Peyer's patch (tissue), 4 donors: Measurements from ENCODE around the gene FCN1. TPM values are rescaled to one million over a fixed set of nuclear protein-coding genes. Genes with fewer than 3 reads are reported as not detected.
A peak's percentile ranks its signal among the peaks of the same experiment; 100 is the strongest.

Experiments used
- DNase-seq, 3 donors: peaks; one replicate each; pipeline ENCODE4 v3.0.0-alpha.2; 2017 to 2019
- H3K27ac ChIP-seq, 4 donors: fragments of 200-600 bp; sonication (generic); one replicate each; pipeline ENCODE4 v1.5.1; 2016 to 2019
- H3K27me3 ChIP-seq, 2 donors: fragments of 200-600 bp; sonication (generic); one replicate each; pipeline ENCODE4 v1.5.1; 2019
- H3K36me3 ChIP-seq, 3 donors: fragments of 200-600 bp; sonication (generic); one replicate each; pipeline ENCODE4 v1.5.1; 2016 to 2019
- H3K4me1 ChIP-seq, 4 donors: fragments of 200-600 bp; sonication (generic); one replicate each; pipeline ENCODE4 v1.5.1; 2016 to 2019
- H3K4me3 ChIP-seq, 4 donors: fragments of 200-600 bp; sonication (generic); 1 replicate in 3 of 4; 2 replicates in 1 of 4; pipeline ENCODE4 v1.5.1; 2016 to 2019; ENCODE audit warnings: mild to moderate bottlenecking in 1 of 4
- H3K9me3 ChIP-seq, 4 donors: fragments of 200-600 bp; sonication (generic); one replicate each; pipeline ENCODE4 v1.5.1; 2016 to 2019; ENCODE audit warnings: mild to moderate bottlenecking in 1 of 4
- CTCF ChIP-seq, 6 experiments: fragments of 450-650 bp in 4 of 6; fragments of 200-600 bp in 2 of 6; sonication (generic) in 1 of 6; IDR thresholded peaks; one replicate each; pipeline ENCODE4 v1.5.1; 2017 to 2019; ENCODE audit warnings: antibody characterized with exemption in 6 of 6, mild to moderate bottlenecking in 3 of 6, moderate library complexity in 1 of 6
- POLR2A ChIP-seq, 2 donors: fragments of 450-650 bp; IDR thresholded peaks; one replicate each; pipeline ENCODE4 v1.5.1; 2017; ENCODE audit warnings: antibody characterized with exemption in 2 of 2, mild to moderate bottlenecking in 2 of 2, moderate library complexity in 2 of 2
- total RNA-seq, 4 donors: library from RNA; depleted of rRNA; stranded (reverse); fragments of >200 nt; gene quantifications; one replicate each; pipeline ENCODE4 v1.1.0, GENCODE V29; 2016

The FCN1 gene
- total RNA-seq, 4 donors from 2014 or later, result 2.5 TPM; not detected in 3

GRCh38 chr9:134872482-134873231 lies 45.1 kb downstream of the FCN1 start:
- Histone ChIP-seq H3K27me3 (no peaks in the 10 kb centered on the region), H3K27ac (no peak overlapping the region), H3K4me1 (no peaks in the 10 kb centered on the region), H3K4me3 (no peak overlapping the region), H3K9me3 (no peaks in the 10 kb centered on the region), H3K36me3 (no peaks in the 10 kb centered on the region)
- DNase-seq, result no peak
- no peak for TF ChIP-seq POLR2A (IDR thresholded peaks at IDR 0.05)
- no peak for TF ChIP-seq CTCF (IDR thresholded peaks at IDR 0.05)

GRCh38 chr9:134871697-134872340 lies 45.9 kb downstream of the FCN1 start:
- no peak for TF ChIP-seq CTCF (IDR thresholded peaks at IDR 0.05)
- TF ChIP-seq POLR2A (IDR thresholded peaks at IDR 0.05), result no peak
- DNase-seq, result no peak

GRCh38 chr9:134870746-134871662 lies 46.7 kb downstream of the FCN1 start:
- Histone ChIP-seq H3K4me1 (no peaks in the 10 kb centered on the region), H3K36me3 (no peaks in the 10 kb centered on the region), H3K27ac (no peak overlapping the region), H3K9me3 (no peaks in the 10 kb centered on the region), H3K4me3 (no peak overlapping the region), H3K27me3 (no peaks in the 10 kb centered on the region)
- TF ChIP-seq POLR2A (IDR thresholded peaks at IDR 0.05) (no peak), CTCF (IDR thresholded peaks at IDR 0.05) (no peak)
- peak in 1 of 3 donors; percentile 28 for DNase-seq

More at GRCh38 chr9:134871697-134872340, 45.9 kb downstream of the FCN1 start:
- Histone ChIP-seq H3K9me3 (no peaks in the 10 kb centered on the region), H3K27me3 (no peaks in the 10 kb centered on the region), H3K4me1 (no peaks in the 10 kb centered on the region), H3K4me3 (no peak overlapping the region), H3K27ac (no peak overlapping the region), H3K36me3 (no peaks in the 10 kb centered on the region)

- Histone ChIP-seq H3K4me3 (no peak overlapping the region), H3K27me3 (no peaks in the 10 kb centered on the region), H3K27ac (no peak overlapping the region), H3K36me3 (no peaks in the 10 kb centered on the region), H3K9me3 (no peaks in the 10 kb centered on the region), H3K4me1 (no peaks in the 10 kb centered on the region)
- peak in 1 of 3 donors; percentile 40 for DNase-seq
- TF ChIP-seq CTCF (IDR thresholded peaks at IDR 0.05) (no peak), POLR2A (IDR thresholded peaks at IDR 0.05) (no peak)
Observed at GRCh38 chr9:134870301-134870694, 47.4 kb downstream of the FCN1 start.

GRCh38 chr9:134869554-134870300 lies 48.0 kb downstream of the FCN1 start:
- Histone ChIP-seq H3K36me3 (no peaks in the 10 kb centered on the region), H3K9me3 (no peaks in the 10 kb centered on the region), H3K4me3 (no peak overlapping the region), H3K4me1 (no peaks in the 10 kb centered on the region), H3K27me3 (no peaks in the 10 kb centered on the region), H3K27ac (no peak overlapping the region)
- TF ChIP-seq POLR2A (IDR thresholded peaks at IDR 0.05) (no peak), CTCF (IDR thresholded peaks at IDR 0.05) (no peak)
- peak in 1 of 3 donors; percentile 30 for DNase-seq
